Left renal cortex interstitium (tissue), 4 donors: Measurements from ENCODE around the gene MASP1. TPM values are rescaled to one million over a fixed set of nuclear protein-coding genes. Genes with fewer than 3 reads are reported as not detected.
"Not testable (repeated sequence)": the region's sequence is repeated elsewhere in the genome, so short reads cannot be mapped to it uniquely, and the experiment has no call there.

Experiments used
- DNase-seq, 4 donors: peaks; one replicate each; pipeline ENCODE4 v3.0.0-alpha.2; 2013; ENCODE audit warnings: low read depth in 4 of 4, low spot score in 2 of 4, missing footprints in 1 of 4
- polyA plus RNA-seq, 4 donors: library from polyadenylated mRNA; unstranded; fragments of 120-200 nt; gene quantifications; one replicate each; pipeline ENCODE4 v1.2.1, GENCODE V29; 2013; ENCODE audit not compliant: insufficient read length in 4 of 4

Gene MASP1
- polyA plus RNA-seq, 4 donors = 7.2 to 10.2 (median 8.4) TPM

DNA sequence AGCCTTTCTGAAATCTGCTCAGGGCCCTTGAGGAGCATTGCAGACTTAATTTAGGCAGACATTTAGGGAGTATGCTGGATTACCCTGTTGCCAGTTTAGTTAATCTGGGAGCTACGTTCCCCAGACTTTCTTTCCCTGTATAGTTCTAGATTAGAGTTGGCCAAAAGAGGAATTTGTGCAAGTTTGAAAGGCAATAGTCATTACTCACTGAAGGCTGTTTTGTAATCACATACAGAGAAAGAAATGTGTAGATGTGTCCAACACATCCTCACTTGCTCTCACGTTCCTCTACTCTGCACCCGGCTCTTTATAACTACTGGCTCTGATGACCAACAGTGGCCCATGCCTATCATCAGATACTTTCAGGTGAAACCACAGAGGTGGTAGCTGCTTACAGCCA is 24.2 kb downstream of the MASP1 start:
- no peak for DNase-seq

DNA sequence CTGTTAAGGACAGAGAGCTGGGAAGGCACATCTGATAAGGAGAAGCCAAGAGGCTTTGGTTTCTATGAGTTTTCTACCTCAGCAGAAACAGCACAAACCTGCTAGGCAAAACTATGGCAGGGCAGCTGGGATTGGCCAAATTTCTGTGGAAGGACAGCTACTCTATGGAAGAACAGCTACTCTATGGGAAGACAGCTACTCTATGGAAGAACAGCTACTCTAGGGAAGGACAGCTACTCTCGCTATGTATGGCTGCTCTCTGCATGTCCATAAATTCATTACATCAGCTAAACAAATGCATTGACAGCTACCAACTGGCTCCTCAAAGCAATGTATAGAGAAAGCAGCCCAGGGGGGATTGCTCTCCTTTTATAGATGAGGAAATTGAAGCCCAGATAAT is 24.8 kb downstream of the MASP1 start:
- DNase-seq = no peak

DNA sequence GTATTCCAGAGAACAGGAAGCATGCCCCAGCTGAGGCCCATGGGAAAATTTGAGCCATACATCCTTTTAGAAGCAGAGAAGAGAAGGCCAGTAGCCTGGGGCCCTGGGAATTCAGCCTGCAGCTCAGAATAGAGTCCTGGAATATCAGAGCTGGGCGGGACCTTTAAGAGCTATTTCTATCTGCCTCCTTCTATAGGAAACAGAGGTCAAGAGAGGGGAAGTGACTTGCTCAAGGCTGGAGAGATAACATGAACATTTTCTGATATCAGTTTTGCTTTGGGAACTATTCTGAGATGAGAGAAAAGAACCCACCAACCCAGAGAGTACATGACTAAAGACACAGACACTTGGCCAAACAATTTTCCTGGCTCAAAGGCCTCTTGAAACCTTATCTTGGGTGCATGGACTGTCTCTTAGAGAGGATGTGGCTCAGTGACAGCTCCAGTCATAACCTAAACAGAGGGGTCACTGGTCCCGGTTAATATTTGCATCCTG is 26.0 kb downstream of the MASP1 start:
- DNase-seq = no peak

DNA sequence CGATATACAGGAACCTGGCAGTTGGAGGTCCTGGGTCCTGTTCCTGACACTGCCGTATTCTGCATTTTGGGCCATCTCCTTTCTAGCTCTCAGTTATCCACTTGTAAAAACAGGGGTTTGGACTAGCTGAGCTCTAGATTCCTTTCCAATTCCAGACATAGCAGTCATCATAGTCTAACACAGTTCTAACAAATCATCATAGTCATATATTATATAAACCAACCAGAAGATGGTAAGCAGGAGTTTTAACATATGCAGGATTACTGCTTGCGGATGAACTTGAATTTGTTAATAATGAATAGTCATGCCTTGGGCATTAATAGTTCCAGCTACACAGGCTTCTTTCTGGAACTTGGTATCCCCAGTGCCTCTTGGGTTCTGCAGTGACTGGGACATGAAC is 26.6 kb downstream of the MASP1 start:
- DNase-seq = no peak

DNA sequence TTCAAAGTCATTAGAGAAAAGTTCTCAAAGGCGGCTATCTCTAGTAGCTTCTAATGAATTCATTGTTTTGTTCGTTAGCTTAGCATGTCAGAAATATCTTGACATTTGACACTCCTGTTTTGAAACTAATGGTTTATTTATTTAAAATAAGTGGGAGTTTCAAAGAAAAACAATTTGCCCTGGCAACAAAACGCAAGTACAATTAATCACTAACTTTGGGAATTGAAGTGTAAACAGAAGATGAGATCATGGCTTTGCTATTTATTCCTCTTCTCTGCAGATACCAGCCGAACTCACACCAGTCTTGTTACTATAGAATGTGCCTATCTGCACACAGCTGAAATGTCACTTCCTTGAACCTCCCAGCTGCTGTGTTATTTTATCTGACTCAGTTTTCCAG is 27.5 kb downstream of the MASP1 start:
- peak in 3 of 4 donors; percentile 21 to 43 (median 31) for DNase-seq

DNA sequence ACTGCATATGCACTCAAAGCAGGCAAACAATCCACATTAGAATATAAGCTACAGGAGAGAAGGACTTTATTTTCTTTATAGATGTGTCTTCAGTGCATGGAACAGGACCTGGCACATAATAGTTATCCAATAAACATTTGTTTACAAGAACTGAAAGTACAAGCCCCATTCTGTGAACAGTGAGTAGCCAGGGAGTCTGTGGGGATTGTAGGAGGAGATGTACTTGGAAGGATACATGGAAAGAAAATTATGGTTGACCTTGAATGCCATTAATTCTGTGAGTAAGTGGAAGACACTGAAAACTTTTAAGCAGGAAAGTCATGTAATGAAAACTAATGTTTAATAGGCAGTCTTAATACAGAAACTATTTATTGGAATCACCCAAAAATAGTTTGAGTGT is 28.3 kb downstream of the MASP1 start:
- DNase-seq = no peak

DNA sequence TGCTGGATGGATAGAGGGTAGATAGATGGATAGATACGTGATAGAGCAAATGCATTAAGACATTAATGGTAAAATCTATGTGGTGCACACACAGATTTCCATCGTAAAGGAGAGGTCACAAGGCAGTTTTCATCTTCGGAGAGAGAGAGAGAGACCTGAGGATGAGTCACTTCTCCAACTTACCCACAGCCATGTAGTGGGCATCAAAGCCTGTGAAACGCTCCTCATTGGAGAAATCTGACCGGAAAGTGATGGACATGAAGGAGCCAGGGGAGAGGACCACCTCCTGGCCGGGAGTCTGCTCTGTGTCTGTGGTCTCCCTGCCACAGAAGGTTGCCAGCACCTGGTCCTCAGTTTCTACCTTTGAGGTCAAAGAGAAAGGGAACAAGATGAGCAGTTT is 29.2 kb downstream of the MASP1 start:
- no peak for DNase-seq

DNA sequence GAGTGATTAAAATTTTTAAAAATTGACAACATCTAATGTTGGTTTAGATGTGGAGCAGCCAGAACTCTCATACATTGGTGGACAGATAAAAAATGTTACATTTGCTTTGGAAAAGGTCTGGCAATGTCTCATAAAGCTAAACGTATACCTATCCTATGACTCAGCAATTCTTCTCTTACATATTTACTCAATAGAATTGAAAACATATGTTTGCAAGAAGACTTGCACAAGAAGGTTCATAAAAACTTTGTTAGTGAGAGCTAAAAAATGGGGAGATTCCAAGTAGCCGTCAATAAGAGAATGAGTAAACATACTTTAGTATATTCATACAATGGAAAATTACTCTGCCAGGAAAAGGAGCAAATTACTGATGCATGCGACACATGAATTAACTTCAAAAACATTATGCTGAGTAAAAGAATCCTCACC is 30.0 kb downstream of the MASP1 start:
- no peak for DNase-seq

DNA sequence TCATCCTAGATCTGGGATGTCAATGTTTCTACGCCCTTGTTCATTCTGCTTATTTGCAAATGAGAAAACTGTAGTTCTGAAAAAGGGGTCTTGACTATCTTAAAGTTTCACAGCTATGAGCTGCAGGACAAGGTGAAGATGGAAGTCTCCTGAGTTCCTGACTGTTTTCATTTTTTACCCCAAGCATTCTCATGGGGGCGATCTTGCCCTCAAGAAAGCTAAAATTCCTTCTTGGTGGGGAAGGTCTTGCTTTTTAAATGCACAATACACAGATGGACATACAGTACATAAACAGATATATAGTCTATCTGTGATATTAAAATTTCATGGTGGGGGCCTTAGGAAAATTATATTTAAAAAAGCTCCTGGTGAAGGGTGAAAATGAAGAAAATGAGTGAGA is 32.4 kb downstream of the MASP1 start:
- DNase-seq = no peak

DNA sequence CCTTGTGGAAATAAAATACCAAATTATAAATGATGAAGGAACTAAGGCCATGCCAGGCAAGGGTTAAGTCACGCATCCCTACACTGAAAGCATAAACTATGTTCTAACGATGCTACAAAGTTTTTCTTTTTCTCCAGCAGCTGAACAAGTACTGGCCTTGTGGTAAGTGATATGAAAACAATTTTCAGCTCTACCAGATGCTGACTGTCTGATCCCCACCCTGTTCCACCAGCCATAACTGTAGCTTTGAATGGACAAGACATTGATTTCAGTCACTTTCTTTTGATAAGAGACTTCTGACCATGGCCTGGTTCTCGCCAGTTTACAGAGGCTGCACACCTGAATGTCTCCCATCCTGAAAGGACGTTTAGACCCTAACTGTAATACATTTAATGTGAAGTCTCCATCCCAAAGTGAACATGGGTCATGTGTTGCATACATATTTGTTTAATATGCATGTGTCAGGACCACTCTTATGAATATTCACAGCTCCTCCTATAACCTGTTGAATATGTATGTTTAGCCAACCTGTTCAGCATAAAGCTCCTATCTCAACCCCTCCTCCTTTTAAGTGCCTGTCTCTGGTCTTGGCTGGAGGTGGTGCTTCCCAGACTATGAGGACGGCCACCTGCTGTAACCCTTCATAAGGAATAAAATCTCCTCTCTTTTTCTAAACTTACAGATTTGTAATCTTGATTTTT is 33.4 kb downstream of the MASP1 start:
- no peak for DNase-seq

DNA sequence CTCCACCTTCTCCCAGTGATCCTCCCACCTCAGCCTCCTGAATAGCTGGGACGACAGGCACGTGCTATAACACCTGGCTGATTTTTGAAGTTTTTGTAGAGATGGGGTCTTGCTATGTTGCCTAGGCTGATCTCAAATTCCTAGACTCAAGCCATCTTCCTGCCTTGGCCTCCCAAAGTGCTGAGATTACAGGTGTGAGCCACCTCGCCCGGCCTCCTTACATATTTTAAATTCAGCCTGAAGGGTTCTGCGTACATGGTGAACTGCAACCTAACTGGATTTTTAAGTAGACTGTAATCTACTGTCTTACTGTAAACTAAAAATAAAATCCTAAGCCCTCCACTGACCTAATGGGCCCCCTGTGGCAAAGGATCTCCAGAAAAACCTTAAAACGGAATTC is 34.1 kb downstream of the MASP1 start:
- no peak for DNase-seq

DNA sequence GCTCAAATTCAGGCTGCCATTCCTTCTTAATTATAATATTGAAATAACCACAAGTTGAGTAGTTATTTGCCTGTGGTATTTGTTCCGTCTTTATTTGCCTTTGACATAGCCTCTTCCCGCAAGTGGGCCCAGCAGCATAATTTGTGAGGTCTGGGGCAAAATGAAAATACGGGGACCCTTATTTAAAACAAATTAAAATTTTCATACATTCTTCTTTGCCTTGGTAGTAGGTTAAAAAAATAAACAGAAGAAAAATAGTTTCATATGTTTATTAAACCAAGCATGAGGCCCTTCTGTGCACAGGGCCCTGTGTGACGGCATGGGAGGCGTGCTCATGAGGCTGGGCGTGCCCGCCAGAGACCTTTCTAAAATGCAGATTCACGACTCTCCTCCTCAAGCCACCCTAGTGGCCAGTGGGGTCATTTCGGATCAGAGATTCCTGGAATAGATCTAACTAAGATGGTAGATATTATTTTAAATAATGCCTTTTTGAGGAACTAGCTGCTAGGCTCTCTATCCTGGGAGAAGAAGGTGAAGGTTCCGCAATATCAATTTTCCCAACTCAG is 35.4 kb downstream of the MASP1 start:
- no peak for DNase-seq

DNA sequence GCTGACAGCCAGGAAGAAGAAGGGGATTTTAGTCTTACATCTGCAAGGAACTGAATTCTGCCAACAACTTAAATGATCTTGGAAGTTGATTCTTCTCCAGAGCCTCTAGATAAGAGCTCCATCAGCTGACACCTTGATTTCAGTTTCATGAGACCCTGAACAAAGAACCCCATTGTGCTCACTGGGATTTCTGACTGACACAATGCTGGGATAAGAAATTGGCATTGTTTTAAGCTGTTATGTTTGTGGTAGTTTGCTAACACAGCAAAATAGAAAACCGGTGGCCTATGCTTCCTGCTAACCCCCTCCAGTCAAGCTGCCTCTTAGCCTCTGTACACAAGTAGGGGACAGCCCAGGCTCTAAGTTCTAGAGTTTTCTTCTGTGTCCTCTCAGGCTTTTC is 36.2 kb downstream of the MASP1 start:
- no peak for DNase-seq

DNA sequence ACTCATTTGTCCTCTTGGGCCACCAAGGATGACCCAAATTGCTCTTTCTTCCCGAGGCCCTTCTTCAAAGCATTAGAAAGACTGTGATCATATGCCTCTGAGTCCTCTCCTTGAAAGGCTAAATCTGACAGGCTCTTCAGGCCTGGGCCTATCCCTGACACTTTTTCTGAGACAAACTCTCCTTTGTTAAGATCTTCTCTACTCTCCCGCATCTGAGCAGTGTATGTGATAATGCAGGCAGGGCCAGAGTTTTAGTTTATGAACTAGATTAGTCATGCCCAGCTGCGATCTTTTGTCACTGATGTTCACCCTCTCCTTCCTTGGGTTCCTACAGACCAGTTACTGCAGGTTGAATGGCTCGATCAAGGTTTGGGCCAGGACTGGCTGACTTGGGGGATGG is 39.2 kb downstream of the MASP1 start:
- DNase-seq = no peak

DNA sequence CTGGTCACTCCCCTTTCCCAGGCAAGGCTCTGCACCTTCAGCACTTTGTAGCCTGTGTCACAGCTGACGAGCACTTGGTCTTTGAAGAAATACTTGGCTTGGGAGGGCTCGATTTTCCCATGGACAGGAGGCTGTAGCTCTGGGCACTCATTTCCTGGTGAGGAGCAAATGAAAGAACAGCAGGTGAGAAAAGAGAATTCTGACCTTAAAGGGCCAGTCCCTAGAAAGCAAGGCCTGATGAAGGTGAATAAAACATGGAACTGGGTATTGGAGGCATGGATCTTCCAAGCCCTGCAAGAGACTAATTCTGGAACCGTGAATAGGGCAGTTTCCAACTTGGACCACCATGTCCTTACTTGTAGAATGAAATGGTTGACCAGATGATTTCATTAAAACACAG is 39.9 kb downstream of the MASP1 start:
- no peak for DNase-seq

DNA sequence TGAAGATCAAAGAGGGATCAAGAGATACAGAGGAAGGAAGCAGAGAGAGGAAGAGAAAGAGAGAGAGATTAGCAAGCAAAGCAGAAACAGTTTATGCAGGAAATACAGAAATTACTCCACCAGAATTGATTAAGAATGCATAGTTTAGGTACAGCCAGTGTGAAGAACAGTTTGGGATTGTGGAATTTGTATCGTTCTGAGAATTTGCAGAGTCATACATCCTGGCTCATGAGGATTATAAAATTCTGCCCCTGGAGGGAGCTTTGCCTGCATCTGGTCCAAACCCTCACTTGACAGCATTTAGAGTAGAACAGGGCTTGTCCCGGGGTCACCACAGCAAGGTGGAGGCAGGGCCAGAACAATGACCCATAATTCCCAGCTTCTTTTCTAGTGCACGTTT is 44.1 kb downstream of the MASP1 start:
- DNase-seq = no peak

DNA sequence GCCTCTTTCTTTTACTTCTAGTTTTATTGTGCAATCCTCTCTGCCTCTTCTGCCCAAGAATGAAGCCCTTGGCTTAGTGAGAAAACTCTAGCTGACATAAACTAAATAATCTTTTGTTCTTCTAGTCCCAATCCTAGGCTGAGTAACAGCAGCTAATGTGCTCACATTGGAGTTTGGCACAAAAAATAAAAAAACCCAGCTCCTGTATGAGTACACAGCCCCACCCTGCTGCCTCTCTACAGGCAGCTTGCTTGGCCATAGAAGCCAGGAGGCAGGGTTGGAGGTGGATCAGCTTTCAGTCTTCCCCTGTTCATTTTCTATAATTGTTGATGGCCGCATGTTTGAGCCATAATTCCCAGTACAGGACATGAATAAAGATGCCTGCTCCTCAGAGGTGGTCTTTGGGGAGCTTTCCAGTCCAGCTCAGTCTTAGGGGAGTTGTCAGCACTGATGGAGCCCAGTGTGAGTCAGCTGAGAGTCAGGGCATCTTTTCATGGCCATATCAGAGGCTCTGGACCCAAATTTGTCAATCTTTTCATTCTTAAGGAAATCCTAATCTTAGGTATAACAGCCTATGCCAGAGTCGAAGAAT is 47.5 kb downstream of the MASP1 start:
- DNase-seq = no peak

DNA sequence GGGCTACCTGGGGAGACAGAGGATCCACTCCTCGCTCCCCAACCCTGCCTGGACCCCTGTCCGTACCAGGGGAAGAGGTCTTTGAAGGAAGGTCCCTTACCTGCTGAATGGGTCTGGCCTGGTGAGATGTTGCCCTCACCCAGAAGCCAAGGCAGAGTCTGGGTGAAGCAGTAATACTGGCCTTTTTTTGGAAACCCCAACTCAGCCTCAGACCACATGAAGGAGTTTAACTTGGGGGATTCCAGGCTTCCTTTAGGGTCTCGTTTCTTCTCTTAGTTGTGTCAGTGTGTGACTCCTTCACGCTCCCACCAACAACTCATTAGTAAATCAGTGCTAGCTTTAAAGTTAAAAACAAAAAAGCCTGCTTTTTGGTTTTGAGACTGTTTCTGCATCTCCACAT is 48.6 kb downstream of the MASP1 start:
- no peak for DNase-seq

DNA sequence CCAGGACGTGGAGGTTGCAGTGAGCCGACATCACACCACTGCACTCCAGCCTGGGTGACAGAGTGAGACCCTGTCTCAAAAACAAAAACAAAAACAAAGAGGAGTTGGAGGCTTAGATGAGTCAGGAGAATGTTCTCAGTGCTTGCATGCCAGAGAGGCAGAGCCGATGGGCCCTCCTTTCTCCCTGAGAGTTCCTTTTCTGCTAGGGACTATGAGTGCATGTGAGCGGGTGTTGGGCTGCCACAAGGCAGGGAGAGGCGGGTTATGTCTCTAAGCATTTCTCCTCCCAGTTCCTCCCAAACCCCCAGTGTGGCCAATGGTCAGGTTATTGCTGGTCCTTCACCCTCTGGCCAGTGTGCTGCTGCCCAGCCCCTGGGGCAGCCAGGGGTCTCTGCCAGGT is 49.1 kb downstream of the MASP1 start:
- DNase-seq = no peak

DNA sequence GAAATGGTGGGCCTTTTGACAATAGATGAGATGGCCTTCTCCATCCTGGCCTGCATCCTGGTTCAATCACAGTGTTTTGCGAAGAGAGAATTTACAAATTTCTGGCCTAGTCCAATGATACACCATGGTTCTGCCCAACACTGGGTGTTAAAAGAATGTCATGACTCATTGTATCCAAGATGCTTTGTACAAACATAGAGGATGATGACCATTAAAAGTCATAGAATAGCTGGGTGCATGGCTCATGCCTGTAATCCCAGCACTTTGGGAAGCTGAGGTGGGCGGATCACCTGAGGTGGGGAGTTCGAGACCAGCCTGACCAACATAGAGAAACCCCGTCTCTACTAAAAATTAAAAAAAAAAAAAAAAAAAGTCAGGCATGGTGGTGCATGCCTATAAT is 52.7 kb downstream of the MASP1 start:
- not testable (repeated sequence) for DNase-seq

DNA sequence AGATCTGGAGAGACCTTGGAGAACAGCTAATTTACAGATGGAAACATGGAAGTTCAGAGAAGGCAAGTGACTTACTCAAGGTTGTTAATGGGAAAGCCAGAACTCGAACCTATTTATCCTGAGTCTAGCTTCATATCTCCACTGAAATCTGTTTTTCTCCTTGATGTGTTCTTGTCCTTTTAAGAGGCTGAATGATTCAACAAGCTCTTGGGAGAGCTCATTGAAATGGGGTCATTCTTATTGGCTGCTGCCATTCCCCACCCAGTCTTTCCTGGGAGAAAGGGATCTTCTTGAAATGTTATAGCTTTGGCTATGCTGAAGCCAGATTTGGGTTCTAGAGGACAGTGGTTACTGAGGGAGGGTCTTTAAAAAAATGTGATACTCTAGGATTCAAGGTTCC is 53.3 kb downstream of the MASP1 start:
- no peak for DNase-seq

DNA sequence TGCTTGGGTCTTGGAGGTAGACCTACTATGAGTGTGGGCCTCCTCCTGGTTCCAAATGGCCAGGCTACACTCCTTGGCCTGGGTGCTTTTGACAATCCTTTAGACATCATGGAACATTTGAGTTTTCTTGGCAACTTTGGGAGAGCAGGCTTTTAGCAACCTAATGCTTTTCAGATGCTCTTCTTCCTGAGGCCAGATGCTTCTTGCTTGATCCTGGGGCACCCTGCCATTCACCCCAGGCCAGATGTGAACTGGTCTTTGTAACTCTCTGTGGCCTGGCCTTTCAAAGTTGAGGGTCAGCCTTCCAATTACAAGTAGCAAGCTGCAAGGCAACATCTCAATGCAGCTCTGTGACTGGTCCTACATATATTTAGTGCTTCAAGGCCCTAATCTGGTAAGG is 53.8 kb downstream of the MASP1 start:
- no peak for DNase-seq
